GM19099 (cell line): ENCODE results near the gene TMEM204.

ENCODE experiments used
- POLR2A ChIP-seq: IDR thresholded peaks from 3 replicates; pipeline ENCODE4 v1.6.1; 2011; ENCODE audit warnings: low read depth; ENCODE audit not compliant: insufficient read length; ENCODE audit errors: extremely low read depth

TMEM204 gene

GRCh38 chr16:1602285-1602684, 68.8 kb downstream of the TMEM204 start:
- no peak for TF ChIP-seq POLR2A
